ENCODE results near the gene STAB2.

STAB2 gene

GRCh38 chr12:103705098-103705497 lies 118.0 kb downstream of the STAB2 start:
- H3K9me2 ChIP-seq (replicated peaks; ENCODE audit: control insufficient read depth, low read length): no peaks in the 10 kb centered on the region
- no peaks in the 10 kb centered on the region for H3K36me3 ChIP-seq (ENCODE audit: control insufficient read depth, low read length)
- H3F3A ChIP-seq (ENCODE audit: control insufficient read depth, insufficient read depth): no peaks in the 10 kb centered on the region
- no peaks in the 10 kb centered on the region for H3K27me3 ChIP-seq (ENCODE audit: control insufficient read depth, low read length)
- no peaks in the 10 kb centered on the region for H3K4me1 ChIP-seq (ENCODE audit: control insufficient read depth, low read length)
- no peak overlapping the region for H3K27ac ChIP-seq (ENCODE audit: low read depth, low read length)
- H4K20me1 ChIP-seq (ENCODE audit: control insufficient read depth, insufficient read depth, low read depth, low read length): no peaks in the 10 kb centered on the region
- no peak overlapping the region for H3K4me3 ChIP-seq (ENCODE audit: low read length)
- H3K79me2 ChIP-seq (ENCODE audit: control insufficient read depth, low read length): no peaks in the 10 kb centered on the region
- no peak for TF ChIP-seq EZH2phosphoT487 (IDR thresholded peaks at IDR 0.05; ENCODE audit: borderline replicate concordance, low read length)
- no peak for TF ChIP-seq CTCF (IDR thresholded peaks at IDR 0.05; ENCODE audit: low read depth, low read length, poor library complexity, severe bottlenecking)
- no peak overlapping the region for H3K4me2 ChIP-seq (ENCODE audit: low read length)
- no peaks in the 10 kb centered on the region for H3K9me3 ChIP-seq (ENCODE audit: control insufficient read depth, insufficient read depth, low read length)

GRCh38 chr12:103705927-103706326 lies 118.9 kb downstream of the STAB2 start:
- Histone ChIP-seq H3K9me2 (replicated peaks; ENCODE audit: control insufficient read depth, low read length) (no peaks in the 10 kb centered on the region), H4K20me1 (ENCODE audit: control insufficient read depth, insufficient read depth, low read depth, low read length) (no peaks in the 10 kb centered on the region), H3K27me3 (ENCODE audit: control insufficient read depth, low read length) (no peaks in the 10 kb centered on the region), H3K9me3 (ENCODE audit: control insufficient read depth, insufficient read depth, low read length) (no peaks in the 10 kb centered on the region), H3K27ac (ENCODE audit: low read depth, low read length) (no peak overlapping the region), H3K4me1 (ENCODE audit: control insufficient read depth, low read length) (no peaks in the 10 kb centered on the region), H3F3A (ENCODE audit: control insufficient read depth, insufficient read depth) (no peaks in the 10 kb centered on the region), H3K4me3 (ENCODE audit: low read length) (no peak overlapping the region), H3K4me2 (ENCODE audit: low read length) (no peak overlapping the region), H3K79me2 (ENCODE audit: control insufficient read depth, low read length) (no peaks in the 10 kb centered on the region), H3K36me3 (ENCODE audit: control insufficient read depth, low read length) (no peaks in the 10 kb centered on the region)
- no peak for TF ChIP-seq CTCF (IDR thresholded peaks at IDR 0.05; ENCODE audit: low read depth, low read length, poor library complexity, severe bottlenecking)
- TF ChIP-seq EZH2phosphoT487 (IDR thresholded peaks at IDR 0.05; ENCODE audit: borderline replicate concordance, low read length): no peak

GRCh38 chr12:103707446-103707845 lies 120.4 kb downstream of the STAB2 start:
- Histone ChIP-seq H3K79me2 (ENCODE audit: control insufficient read depth, low read length) (no peaks in the 10 kb centered on the region), H3K4me1 (ENCODE audit: control insufficient read depth, low read length) (no peaks in the 10 kb centered on the region), H3K9me3 (ENCODE audit: control insufficient read depth, insufficient read depth, low read length) (no peaks in the 10 kb centered on the region), H3F3A (ENCODE audit: control insufficient read depth, insufficient read depth) (no peaks in the 10 kb centered on the region), H3K27ac (ENCODE audit: low read depth, low read length) (no peak overlapping the region), H3K9me2 (replicated peaks; ENCODE audit: control insufficient read depth, low read length) (no peaks in the 10 kb centered on the region), H3K27me3 (ENCODE audit: control insufficient read depth, low read length) (no peaks in the 10 kb centered on the region), H3K36me3 (ENCODE audit: control insufficient read depth, low read length) (no peaks in the 10 kb centered on the region), H3K4me2 (ENCODE audit: low read length) (no peak overlapping the region), H4K20me1 (ENCODE audit: control insufficient read depth, insufficient read depth, low read depth, low read length) (no peaks in the 10 kb centered on the region), H3K4me3 (ENCODE audit: low read length) (no peak overlapping the region)
- TF ChIP-seq EZH2phosphoT487 (IDR thresholded peaks at IDR 0.05; ENCODE audit: borderline replicate concordance, low read length) (no peak), CTCF (IDR thresholded peaks at IDR 0.05; ENCODE audit: low read depth, low read length, poor library complexity, severe bottlenecking) (no peak)

- Histone ChIP-seq H3F3A (ENCODE audit: control insufficient read depth, insufficient read depth) (no peaks in the 10 kb centered on the region), H4K20me1 (ENCODE audit: control insufficient read depth, insufficient read depth, low read depth, low read length) (no peaks in the 10 kb centered on the region), H3K36me3 (ENCODE audit: control insufficient read depth, low read length) (no peaks in the 10 kb centered on the region), H3K4me1 (ENCODE audit: control insufficient read depth, low read length) (no peaks in the 10 kb centered on the region), H3K27me3 (ENCODE audit: control insufficient read depth, low read length) (no peaks in the 10 kb centered on the region), H3K79me2 (ENCODE audit: control insufficient read depth, low read length) (no peaks in the 10 kb centered on the region), H3K9me3 (ENCODE audit: control insufficient read depth, insufficient read depth, low read length) (no peaks in the 10 kb centered on the region), H3K27ac (ENCODE audit: low read depth, low read length) (no peak overlapping the region), H3K4me3 (ENCODE audit: low read length) (no peak overlapping the region), H3K9me2 (replicated peaks; ENCODE audit: control insufficient read depth, low read length) (no peaks in the 10 kb centered on the region), H3K4me2 (ENCODE audit: low read length) (no peak overlapping the region)
- no peak for TF ChIP-seq EZH2phosphoT487 (IDR thresholded peaks at IDR 0.05; ENCODE audit: borderline replicate concordance, low read length)
- no peak for TF ChIP-seq CTCF (IDR thresholded peaks at IDR 0.05; ENCODE audit: low read depth, low read length, poor library complexity, severe bottlenecking)
Measured at GRCh38 chr12:103710544-103710943, 123.5 kb downstream of the STAB2 start.

All from DOHH2 (cell line).